ENCODE measurements around the gene STIP1.

Gene STIP1

DNA sequence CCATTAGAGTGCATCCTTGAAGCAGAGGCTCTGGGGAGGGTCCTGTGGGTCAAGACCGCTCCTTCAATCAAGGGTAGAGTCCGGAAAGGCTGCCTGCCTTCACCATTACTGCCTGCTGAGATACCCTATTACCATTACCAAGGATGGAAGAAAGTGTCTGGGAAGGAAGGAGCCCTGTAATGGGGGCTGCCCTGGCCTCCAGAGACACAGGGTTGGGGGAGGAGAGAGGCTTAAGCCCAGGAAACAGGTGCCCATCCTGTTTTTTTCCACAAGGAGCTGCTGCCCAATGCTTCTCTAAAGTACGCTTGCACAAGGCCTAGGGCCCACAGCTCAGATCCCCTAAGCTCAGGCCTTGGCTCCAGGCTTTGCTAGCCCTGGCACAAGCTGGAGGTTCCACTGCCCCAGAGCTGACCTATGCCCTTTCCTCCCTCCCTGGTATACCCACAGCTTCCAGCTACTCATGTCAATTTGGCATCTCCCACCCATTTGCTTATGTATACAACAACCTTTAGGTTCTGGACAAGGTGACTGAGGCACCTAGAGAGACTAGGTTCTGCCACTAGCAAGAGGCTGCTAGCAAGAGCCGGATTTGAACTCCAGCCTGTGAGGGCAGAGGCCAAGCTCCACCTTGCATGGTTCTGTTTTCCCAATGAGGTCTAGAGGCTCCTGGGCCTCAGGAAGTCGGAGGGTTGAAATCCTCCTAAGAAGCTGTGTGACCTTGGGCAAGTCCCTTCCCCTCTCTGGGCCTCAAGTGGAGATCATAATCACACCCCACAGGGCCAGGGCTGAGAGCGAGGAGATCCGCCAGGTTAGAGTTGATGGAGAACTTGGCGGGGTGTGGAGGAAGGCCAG, 63.8 kb downstream of the STIP1 start:
- ATAC-seq (ENCODE audit: insufficient read depth, low read depth) (no peak), DNase-seq (no peak)
- H3K79me2 ChIP-seq (ENCODE audit: insufficient read depth, low read length) = peaks cover 22% of the 10 kb centered on the region
- no peaks in the 10 kb centered on the region for H3K27me3 ChIP-seq (ENCODE audit: insufficient read depth, low read length, poor library complexity)
- H3K9me3 ChIP-seq (ENCODE audit: insufficient read depth, low read length, severe bottlenecking) = no peaks in the 10 kb centered on the region
- H3K27ac ChIP-seq (ENCODE audit: low read length) = no peak overlapping the region
- H3K4me2 ChIP-seq (ENCODE audit: insufficient read depth, low read length) = no peak overlapping the region
- H2AFZ ChIP-seq (ENCODE audit: low read depth, low read length) = no peak overlapping the region
- peaks cover 10% of the 10 kb centered on the region for H3K36me3 ChIP-seq (ENCODE audit: insufficient read depth, low read length)
- peaks cover 44% of the 10 kb centered on the region for H3K4me1 ChIP-seq (ENCODE audit: insufficient read depth, low read length)
- H4K20me1 ChIP-seq (ENCODE audit: insufficient read depth, low read length) = peaks cover 17% of the 10 kb centered on the region
- no peak overlapping the region for H3K9ac ChIP-seq (ENCODE audit: low read depth, low read length)
- H3K4me3 ChIP-seq (ENCODE audit: low read depth in 1 of 2, low read length in 2 of 2) = no peak overlapping the region
- no peak for TF ChIP-seq EZH2 (IDR thresholded peaks at IDR 0.05; ENCODE audit: borderline replicate concordance, low read depth, low read length, severe bottlenecking)
- TF ChIP-seq, protein P1, sequence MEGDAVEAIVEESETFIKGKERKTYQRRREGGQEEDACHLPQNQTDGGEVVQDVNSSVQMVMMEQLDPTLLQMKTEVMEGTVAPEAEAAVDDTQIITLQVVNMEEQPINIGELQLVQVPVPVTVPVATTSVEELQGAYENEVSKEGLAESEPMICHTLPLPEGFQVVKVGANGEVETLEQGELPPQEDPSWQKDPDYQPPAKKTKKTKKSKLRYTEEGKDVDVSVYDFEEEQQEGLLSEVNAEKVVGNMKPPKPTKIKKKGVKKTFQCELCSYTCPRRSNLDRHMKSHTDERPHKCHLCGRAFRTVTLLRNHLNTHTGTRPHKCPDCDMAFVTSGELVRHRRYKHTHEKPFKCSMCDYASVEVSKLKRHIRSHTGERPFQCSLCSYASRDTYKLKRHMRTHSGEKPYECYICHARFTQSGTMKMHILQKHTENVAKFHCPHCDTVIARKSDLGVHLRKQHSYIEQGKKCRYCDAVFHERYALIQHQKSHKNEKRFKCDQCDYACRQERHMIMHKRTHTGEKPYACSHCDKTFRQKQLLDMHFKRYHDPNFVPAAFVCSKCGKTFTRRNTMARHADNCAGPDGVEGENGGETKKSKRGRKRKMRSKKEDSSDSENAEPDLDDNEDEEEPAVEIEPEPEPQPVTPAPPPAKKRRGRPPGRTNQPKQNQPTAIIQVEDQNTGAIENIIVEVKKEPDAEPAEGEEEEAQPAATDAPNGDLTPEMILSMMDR (IDR thresholded peaks at IDR 0.05; ENCODE audit: borderline replicate concordance, extremely low read depth, low read length, poor library complexity, severe bottlenecking) = no peak

DNA sequence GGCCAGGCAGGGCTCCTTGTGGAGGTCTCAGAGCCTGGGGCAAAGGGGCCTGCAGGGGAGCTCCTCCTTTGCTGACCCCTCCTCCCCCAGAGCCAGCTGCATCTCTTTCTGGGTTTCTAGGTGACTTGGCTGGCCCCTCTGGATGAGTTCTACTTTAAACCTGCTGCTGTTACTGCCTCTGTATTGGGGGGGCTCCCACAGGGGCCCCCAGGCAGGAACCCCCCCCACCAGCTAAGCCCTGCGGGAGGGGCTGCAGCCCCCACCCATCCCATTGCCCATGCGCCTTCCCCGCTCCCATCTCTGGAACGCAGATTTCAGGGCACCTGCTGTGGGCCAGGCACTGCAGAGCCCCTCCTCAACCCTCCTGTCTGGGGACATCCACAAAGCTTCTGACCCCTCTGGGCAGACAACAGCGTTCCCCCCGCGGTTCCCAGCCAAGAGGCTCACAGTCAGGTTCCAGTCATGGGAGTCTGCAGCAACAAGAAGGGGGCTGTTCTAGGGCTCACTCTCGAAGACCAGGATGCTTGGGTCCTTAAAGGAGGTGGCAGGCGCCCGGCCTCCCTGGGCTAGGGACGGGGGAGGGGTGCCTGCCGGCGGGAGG, 64.5 kb downstream of the STIP1 start:
- ATAC-seq (ENCODE audit: insufficient read depth, low read depth) (no peak), DNase-seq (no peak)
- Histone ChIP-seq H4K20me1 (ENCODE audit: insufficient read depth, low read length) (peaks cover 10% of the 10 kb centered on the region; the same call in 1 of the 2 replicates), H3K4me1 (ENCODE audit: insufficient read depth, low read length) (peaks cover 37% of the 10 kb centered on the region), H3K9me3 (ENCODE audit: insufficient read depth, low read length, severe bottlenecking) (no peaks in the 10 kb centered on the region), H3K36me3 (ENCODE audit: insufficient read depth, low read length) (peaks cover 11% of the 10 kb centered on the region), H2AFZ (ENCODE audit: low read depth, low read length) (peak overlapping the region; percentile 97), H3K4me3 (ENCODE audit: low read depth in 1 of 2, low read length in 2 of 2) (peak overlapping the region; percentile 14 to 77; a peak in 3 of 4 replicates), H3K4me2 (ENCODE audit: insufficient read depth, low read length) (peak overlapping the region; percentile 99), H3K27ac (ENCODE audit: low read length) (peak overlapping the region; percentile 63; the same call in 1 of the 2 replicates), H3K27me3 (ENCODE audit: insufficient read depth, low read length, poor library complexity) (no peaks in the 10 kb centered on the region), H3K9ac (ENCODE audit: low read depth, low read length) (peak overlapping the region; percentile 69), H3K79me2 (ENCODE audit: insufficient read depth, low read length) (peaks cover 14% of the 10 kb centered on the region)
- TF ChIP-seq EZH2 (IDR thresholded peaks at IDR 0.05; ENCODE audit: borderline replicate concordance, low read depth, low read length, severe bottlenecking) = no peak
- TF ChIP-seq, protein P1 (IDR thresholded peaks at IDR 0.05; ENCODE audit: borderline replicate concordance, extremely low read depth, low read length, poor library complexity, severe bottlenecking) = no peak

DNA sequence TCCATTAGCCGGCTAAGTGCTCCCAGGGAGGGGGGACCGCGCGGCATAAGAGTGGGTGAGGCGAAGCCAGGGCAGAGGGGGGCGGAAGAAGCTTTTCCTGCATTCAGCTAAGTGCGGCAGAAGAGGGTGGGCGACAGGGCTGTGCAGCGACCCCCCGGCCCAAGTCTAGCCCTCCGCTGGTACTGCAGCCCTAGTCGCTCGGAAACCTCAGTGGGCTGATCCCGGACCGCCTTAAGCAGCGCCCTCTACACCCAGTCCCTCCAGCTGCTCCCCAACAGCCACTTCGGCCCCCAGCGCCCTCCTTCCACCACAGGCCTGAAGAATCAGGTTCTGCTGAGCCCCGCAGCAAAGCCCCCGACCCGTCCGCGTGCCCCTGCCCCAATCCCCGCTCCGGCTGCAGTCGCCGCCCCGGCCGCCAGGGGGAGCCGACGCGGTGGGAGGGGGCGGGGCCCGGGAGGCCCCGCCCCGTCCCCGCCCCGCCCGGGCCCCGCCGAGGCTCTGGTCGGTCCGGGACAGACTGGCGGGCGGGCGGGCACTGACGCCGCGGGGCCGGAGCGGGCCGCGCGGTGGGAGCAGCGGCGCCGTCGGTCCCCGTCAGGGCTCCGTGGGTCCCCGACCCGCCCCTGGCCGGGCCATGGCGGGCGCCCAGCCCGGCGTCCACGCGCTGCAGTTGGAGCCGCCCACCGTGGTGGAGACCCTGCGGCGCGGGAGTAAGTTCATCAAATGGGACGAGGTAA, 65.2 kb downstream of the STIP1 start, which contains the start of gene PLCB3:
PLCB3 (plus strand) TSS at position 515 of the 737 bp plus-strand sequence; CDS start at position 635, 120 bp downstream.
- Histone ChIP-seq H3K9ac (ENCODE audit: low read depth, low read length) (peak within 1 kb of the TSS; percentile 69), H3K4me1 (ENCODE audit: insufficient read depth, low read length) (peaks cover 32% of the 10 kb centered on the region), H4K20me1 (ENCODE audit: insufficient read depth, low read length) (peaks cover 7% of the 10 kb centered on the region; the same call in 1 of the 2 replicates), H3K27me3 (ENCODE audit: insufficient read depth, low read length, poor library complexity) (no peaks in the 10 kb centered on the region), H3K4me3 (ENCODE audit: low read depth in 1 of 2, low read length in 2 of 2) (peak within 1 kb of the TSS; percentile 64 to 77; a peak in 3 of 4 replicates), H3K79me2 (ENCODE audit: insufficient read depth, low read length) (peaks cover 8% of the 10 kb centered on the region), H3K9me3 (ENCODE audit: insufficient read depth, low read length, severe bottlenecking) (no peaks in the 10 kb centered on the region), H3K36me3 (ENCODE audit: insufficient read depth, low read length) (peaks cover 17% of the 10 kb centered on the region), H3K4me2 (ENCODE audit: insufficient read depth, low read length) (peak within 1 kb of the TSS; percentile 99), H3K27ac (ENCODE audit: low read length) (peak within 1 kb of the TSS; percentile 65), H2AFZ (ENCODE audit: low read depth, low read length) (peak within 1 kb of the TSS; percentile 97)
- DNase-seq (peak; percentile 68), ATAC-seq (ENCODE audit: insufficient read depth, low read depth) (peak; percentile 56)
- TF ChIP-seq, protein P1 (IDR thresholded peaks at IDR 0.05; ENCODE audit: borderline replicate concordance, extremely low read depth, low read length, poor library complexity, severe bottlenecking) = peak; percentile 76
- no peak for TF ChIP-seq EZH2 (IDR thresholded peaks at IDR 0.05; ENCODE audit: borderline replicate concordance, low read depth, low read length, severe bottlenecking)

All from DND-41 (cell line).